GM12892 (cell line): ENCODE results near the gene MSANTD2.

Source experiments
- POLR2AphosphoS5 ChIP-seq: IDR thresholded peaks from 2 replicates; pipeline ENCODE4 v1.6.1; 2011; ENCODE audit warnings: low read depth, low read length, control low read depth
- TAF1 ChIP-seq: IDR thresholded peaks from 2 replicates; pipeline ENCODE4 v1.6.1; 2011; ENCODE audit warnings: low read depth, mild to moderate bottlenecking, control low read depth, low read length, borderline replicate concordance

GRCh38 chr11:124841840-124842239 lies 41.6 kb upstream of the MSANTD2 start:
- TF ChIP-seq POLR2AphosphoS5, result no peak
- no peak for TF ChIP-seq TAF1
